ENCODE results near the gene PDXDC1. TPM values are rescaled to one million over a fixed set of nuclear protein-coding genes. Genes with fewer than 3 reads are reported as not detected.
"Not testable (repeated sequence)": the region's sequence is repeated elsewhere in the genome, so short reads cannot be mapped to it uniquely, and the experiment has no call there.

PDXDC1 gene
- total RNA-seq, 1 donor from 2014 or later: 107 TPM

GRCh38 chr16:15146264-15146662, 171.4 kb downstream of the PDXDC1 start:
- H3K9me3 Mint-ChIP-seq (ENCODE audit: unreplicated experiment); H3K4me3 Mint-ChIP-seq (ENCODE audit: unreplicated experiment); H3K27me3 Mint-ChIP-seq (ENCODE audit: unreplicated experiment); H3K36me3 Mint-ChIP-seq (ENCODE audit: unreplicated experiment): not testable (repeated sequence)
- peak overlapping the region; percentile 75 for H3K27ac Mint-ChIP-seq (ENCODE audit: unreplicated experiment)
- peak; percentile 79 for DNase-seq (ENCODE audit: extremely low spot score, unreplicated experiment)
- peaks cover 43% of the 10 kb centered on the region for H3K4me1 Mint-ChIP-seq (ENCODE audit: unreplicated experiment)

- DNase-seq (ENCODE audit: extremely low spot score, unreplicated experiment): peak; percentile 69
- H3K4me3 Mint-ChIP-seq (ENCODE audit: unreplicated experiment); H3K27me3 Mint-ChIP-seq (ENCODE audit: unreplicated experiment); H3K36me3 Mint-ChIP-seq (ENCODE audit: unreplicated experiment); H3K9me3 Mint-ChIP-seq (ENCODE audit: unreplicated experiment); H3K27ac Mint-ChIP-seq (ENCODE audit: unreplicated experiment): not testable (repeated sequence)
- peaks cover 35% of the 10 kb centered on the region for H3K4me1 Mint-ChIP-seq (ENCODE audit: unreplicated experiment)
Measured at GRCh38 chr16:15148831-15149230, 174.0 kb downstream of the PDXDC1 start.

DNA sequence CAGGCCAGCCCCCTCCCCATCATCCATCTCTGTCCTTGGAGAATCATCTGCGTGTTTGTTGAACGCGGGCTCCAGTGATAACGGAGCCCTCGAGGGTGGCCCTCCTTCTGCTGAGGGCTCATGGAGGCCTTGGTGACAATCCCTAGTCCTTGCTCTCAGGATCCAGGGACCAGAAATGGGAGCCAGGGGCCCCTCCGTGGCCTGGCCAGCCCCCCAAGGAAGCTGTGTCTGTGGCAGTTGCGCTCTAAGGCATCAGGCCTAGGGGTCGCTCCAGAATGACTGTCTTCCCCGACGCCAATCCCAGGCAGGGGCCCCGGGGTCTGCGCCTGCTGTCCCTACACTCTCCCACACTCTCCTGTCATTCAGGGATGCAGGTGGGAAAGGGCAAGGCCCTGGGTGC, 174.4 kb downstream of the PDXDC1 start:
- peak overlapping the region; percentile 54 for H3K27ac Mint-ChIP-seq (ENCODE audit: unreplicated experiment)
- peak; percentile 60 for DNase-seq (ENCODE audit: extremely low spot score, unreplicated experiment)
- H3K9me3 Mint-ChIP-seq (ENCODE audit: unreplicated experiment): not testable (repeated sequence)

GRCh38 chr16:15154005-15154404, 179.2 kb downstream of the PDXDC1 start:
- H3K36me3 Mint-ChIP-seq (ENCODE audit: unreplicated experiment); H3K4me1 Mint-ChIP-seq (ENCODE audit: unreplicated experiment); H3K9me3 Mint-ChIP-seq (ENCODE audit: unreplicated experiment); H3K27me3 Mint-ChIP-seq (ENCODE audit: unreplicated experiment); H3K27ac Mint-ChIP-seq (ENCODE audit: unreplicated experiment); DNase-seq (ENCODE audit: extremely low spot score, unreplicated experiment): not testable (repeated sequence)
- H3K4me3 Mint-ChIP-seq (ENCODE audit: unreplicated experiment): peak overlapping the region; percentile 69

More for the DNA sequence above, 174.4 kb downstream of the PDXDC1 start:
- H3K4me1 Mint-ChIP-seq (ENCODE audit: unreplicated experiment): peaks cover 32% of the 10 kb centered on the region
- not testable (repeated sequence) for H3K27me3 Mint-ChIP-seq (ENCODE audit: unreplicated experiment); H3K4me3 Mint-ChIP-seq (ENCODE audit: unreplicated experiment); H3K36me3 Mint-ChIP-seq (ENCODE audit: unreplicated experiment)

GRCh38 chr16:15154650-15155562, 180.1 kb downstream of the PDXDC1 start:
- H3K27ac Mint-ChIP-seq (ENCODE audit: unreplicated experiment): peak overlapping the region; percentile 41
- H3K27me3 Mint-ChIP-seq (ENCODE audit: unreplicated experiment); H3K36me3 Mint-ChIP-seq (ENCODE audit: unreplicated experiment); H3K4me1 Mint-ChIP-seq (ENCODE audit: unreplicated experiment); H3K9me3 Mint-ChIP-seq (ENCODE audit: unreplicated experiment): not testable (repeated sequence)
- DNase-seq (ENCODE audit: extremely low spot score, unreplicated experiment): peak; percentile 97
- peak overlapping the region; percentile 69 for H3K4me3 Mint-ChIP-seq (ENCODE audit: unreplicated experiment)

DNA sequence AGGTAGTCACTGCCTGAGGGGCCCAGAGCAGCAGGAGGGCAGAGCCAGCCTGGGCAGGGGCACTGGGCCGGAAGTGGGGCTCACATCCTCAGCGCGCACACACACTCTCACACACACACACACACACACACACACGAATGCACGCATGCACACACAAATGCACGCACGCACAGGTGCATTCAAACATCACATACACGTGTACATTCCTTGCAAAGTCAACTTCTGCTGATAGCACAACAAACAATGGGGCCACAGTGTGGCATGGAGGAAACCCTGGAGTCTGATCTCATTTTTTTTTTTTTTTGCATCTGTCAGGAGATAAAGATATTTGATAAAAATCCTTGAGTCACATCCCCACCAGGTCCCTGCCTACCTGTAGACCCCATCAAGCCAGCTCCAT, 182.8 kb downstream of the PDXDC1 start:
- not testable (repeated sequence) for H3K9me3 Mint-ChIP-seq (ENCODE audit: unreplicated experiment); H3K27ac Mint-ChIP-seq (ENCODE audit: unreplicated experiment); H3K36me3 Mint-ChIP-seq (ENCODE audit: unreplicated experiment)

GRCh38 chr16:15159671-15160070, 184.8 kb downstream of the PDXDC1 start:
- H3K27me3 Mint-ChIP-seq (ENCODE audit: unreplicated experiment): peaks cover 17% of the 10 kb centered on the region
- H3K27ac Mint-ChIP-seq (ENCODE audit: unreplicated experiment): not testable (repeated sequence)

More for the DNA sequence above, 182.8 kb downstream of the PDXDC1 start:
- not testable (repeated sequence) for DNase-seq (ENCODE audit: extremely low spot score, unreplicated experiment); H3K4me3 Mint-ChIP-seq (ENCODE audit: unreplicated experiment); H3K4me1 Mint-ChIP-seq (ENCODE audit: unreplicated experiment); H3K27me3 Mint-ChIP-seq (ENCODE audit: unreplicated experiment)

DNA sequence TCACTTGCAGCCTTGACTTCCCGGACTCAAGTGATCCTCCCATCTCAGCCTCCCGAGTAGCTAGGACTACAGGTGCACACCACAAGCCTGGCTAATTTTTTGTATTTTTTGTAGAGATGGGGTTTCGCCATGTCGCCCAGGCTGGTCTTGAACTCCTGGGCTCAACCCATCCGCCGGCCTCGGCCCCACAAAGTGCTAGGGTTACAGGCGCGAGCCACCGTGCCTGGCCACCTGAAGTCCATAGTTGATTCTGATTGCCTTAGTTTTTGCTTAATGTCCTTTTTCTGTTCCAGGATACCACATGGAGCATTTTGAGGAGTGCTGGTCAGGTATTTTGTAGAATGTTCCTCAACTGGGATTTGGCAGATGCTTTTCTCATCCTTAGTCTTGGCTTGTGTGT, 185.7 kb downstream of the PDXDC1 start:
- not testable (repeated sequence) for H3K36me3 Mint-ChIP-seq (ENCODE audit: unreplicated experiment); DNase-seq (ENCODE audit: extremely low spot score, unreplicated experiment); H3K27ac Mint-ChIP-seq (ENCODE audit: unreplicated experiment); H3K4me1 Mint-ChIP-seq (ENCODE audit: unreplicated experiment); H3K4me3 Mint-ChIP-seq (ENCODE audit: unreplicated experiment); H3K9me3 Mint-ChIP-seq (ENCODE audit: unreplicated experiment)
- H3K27me3 Mint-ChIP-seq (ENCODE audit: unreplicated experiment): peaks cover 17% of the 10 kb centered on the region

More at GRCh38 chr16:15159671-15160070, 184.8 kb downstream of the PDXDC1 start:
- H3K9me3 Mint-ChIP-seq (ENCODE audit: unreplicated experiment); H3K4me1 Mint-ChIP-seq (ENCODE audit: unreplicated experiment); H3K4me3 Mint-ChIP-seq (ENCODE audit: unreplicated experiment); DNase-seq (ENCODE audit: extremely low spot score, unreplicated experiment); H3K36me3 Mint-ChIP-seq (ENCODE audit: unreplicated experiment): not testable (repeated sequence)

GRCh38 chr16:15163055-15163454, 188.2 kb downstream of the PDXDC1 start:
- peaks cover 23% of the 10 kb centered on the region for H3K27me3 Mint-ChIP-seq (ENCODE audit: unreplicated experiment)

GRCh38 chr16:15166177-15166576, 191.4 kb downstream of the PDXDC1 start:
- H3K27ac Mint-ChIP-seq (ENCODE audit: unreplicated experiment); H3K4me3 Mint-ChIP-seq (ENCODE audit: unreplicated experiment); DNase-seq (ENCODE audit: extremely low spot score, unreplicated experiment); H3K36me3 Mint-ChIP-seq (ENCODE audit: unreplicated experiment); H3K4me1 Mint-ChIP-seq (ENCODE audit: unreplicated experiment); H3K9me3 Mint-ChIP-seq (ENCODE audit: unreplicated experiment): not testable (repeated sequence)
- peaks cover 33% of the 10 kb centered on the region for H3K27me3 Mint-ChIP-seq (ENCODE audit: unreplicated experiment)

More at GRCh38 chr16:15163055-15163454, 188.2 kb downstream of the PDXDC1 start:
- H3K36me3 Mint-ChIP-seq (ENCODE audit: unreplicated experiment); H3K27ac Mint-ChIP-seq (ENCODE audit: unreplicated experiment); H3K4me3 Mint-ChIP-seq (ENCODE audit: unreplicated experiment); H3K4me1 Mint-ChIP-seq (ENCODE audit: unreplicated experiment); DNase-seq (ENCODE audit: extremely low spot score, unreplicated experiment); H3K9me3 Mint-ChIP-seq (ENCODE audit: unreplicated experiment): not testable (repeated sequence)

- H3K4me3 Mint-ChIP-seq (ENCODE audit: unreplicated experiment); H3K4me1 Mint-ChIP-seq (ENCODE audit: unreplicated experiment); H3K9me3 Mint-ChIP-seq (ENCODE audit: unreplicated experiment); H3K36me3 Mint-ChIP-seq (ENCODE audit: unreplicated experiment); DNase-seq (ENCODE audit: extremely low spot score, unreplicated experiment); H3K27ac Mint-ChIP-seq (ENCODE audit: unreplicated experiment): not testable (repeated sequence)
- H3K27me3 Mint-ChIP-seq (ENCODE audit: unreplicated experiment): peaks cover 19% of the 10 kb centered on the region
Measured at GRCh38 chr16:15168303-15168702, 193.5 kb downstream of the PDXDC1 start.

- H3K4me3 Mint-ChIP-seq (ENCODE audit: unreplicated experiment); H3K27ac Mint-ChIP-seq (ENCODE audit: unreplicated experiment); H3K36me3 Mint-ChIP-seq (ENCODE audit: unreplicated experiment); H3K9me3 Mint-ChIP-seq (ENCODE audit: unreplicated experiment); H3K4me1 Mint-ChIP-seq (ENCODE audit: unreplicated experiment); DNase-seq (ENCODE audit: extremely low spot score, unreplicated experiment): not testable (repeated sequence)
- peaks cover 21% of the 10 kb centered on the region for H3K27me3 Mint-ChIP-seq (ENCODE audit: unreplicated experiment)
Measured at GRCh38 chr16:15168953-15169652, 194.3 kb downstream of the PDXDC1 start.
